Measurements from ENCODE around the gene TBK1. TPM values are rescaled to one million over a fixed set of nuclear protein-coding genes. Genes with fewer than 3 reads are reported as not detected.

Gene TBK1
- total and polyA plus RNA-seq, 9 of the 15 experiments (the other 6 are each of a cell fraction or from before 2014, with no cell fraction given): 20.4 to 42.0 (median 27.8) TPM

DNA sequence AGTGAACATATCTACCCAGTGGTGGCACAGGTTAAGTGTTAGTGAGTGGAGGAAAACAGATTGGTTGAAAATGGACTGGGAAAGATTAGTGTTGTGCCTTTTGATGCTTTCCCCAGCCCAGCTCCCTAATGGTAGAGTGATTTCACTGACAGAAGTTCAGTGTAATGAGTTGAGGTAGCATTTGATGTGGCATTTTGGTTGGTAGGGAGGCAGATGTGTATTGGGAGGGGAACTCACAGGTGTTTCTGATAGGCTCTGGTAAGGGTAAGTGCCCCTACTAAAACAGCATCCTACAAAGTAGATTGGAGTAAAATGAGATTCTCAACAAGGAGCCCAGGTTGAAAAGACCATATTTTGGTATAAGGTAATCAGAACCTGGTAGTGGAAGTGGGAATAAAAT is 4.2 kb downstream of the TBK1 start:
- CTCF ChIA-PET (ENCODE audit: low intra/inter-chr PET ratio): no interaction called here
- in situ Hi-C loops (cut with MboI): no loop called here
- peak; percentile 18; the same call in 1 of the 2 replicates for TF ChIP-seq HMBOX1 (IDR thresholded peaks at IDR 0.05)
- no peak for TF ChIP-seq NFYB (IDR thresholded peaks at IDR 0.05; ENCODE audit: extremely low read depth, insufficient read length)
- Histone ChIP-seq H4K20me1 (replicated peaks; ENCODE audit: control insufficient read depth, insufficient read depth, low read length) (no peaks in the 10 kb centered on the region), H3K9me3 (replicated peaks; ENCODE audit: control insufficient read depth, insufficient read depth, low read depth, low read length) (no peaks in the 10 kb centered on the region), H2AFZ (ENCODE audit: low read depth, low read length) (no peak overlapping the region), H3K79me2 (ENCODE audit: control insufficient read depth, insufficient read depth, low read length) (peaks cover 92% of the 10 kb centered on the region), H3K27ac (ENCODE audit: extremely low read depth, low read depth, low read length) (peak overlapping the region; percentile 77), H3K4me1 (replicated peaks in 1 of 2; ENCODE audit: control insufficient read depth in 2 of 2, insufficient read depth in 2 of 2, low read length in 2 of 2) (peaks cover 19 to 21% of the 10 kb centered on the region in 2 experiments), H3K4me3 (no peak overlapping the region), H3K4me2 (ENCODE audit: insufficient read depth, low read length) (peak overlapping the region; percentile 61), H3K27me3 (ENCODE audit: control insufficient read depth in 2 of 2, insufficient read depth in 2 of 2, low read length in 2 of 2) (no peaks in the 10 kb centered on the region), H3K9me1 (ENCODE audit: control insufficient read depth, insufficient read depth, low read length) (no peaks in the 10 kb centered on the region), H3K9ac (ENCODE audit: insufficient read depth in 1 of 2, low read depth in 2 of 2, low read length in 2 of 2) (peak overlapping the region in 1 of 2 experiments; percentile 54; a peak in 2 of 4 replicates), H3K36me3 (ENCODE audit: control insufficient read depth, insufficient read depth, low read length) (peaks cover 38% of the 10 kb centered on the region)
- ATAC-seq (no peak), DNase-seq (ENCODE audit: extremely low read depth in 1 of 4, low spot score in 3 of 4) (no peak), FAIRE-seq (no peak)
- intact Hi-C loops (cut with micrococcal nuclease): no loop called here
- POLR2A ChIA-PET: interaction anchor here (0.6 to 2.0 kb wide), 5 partner anchors 9 to 223 kb away, joined by 3 to 7 read pairs (median 3); no protein-coding TSS in a partner anchor
- TSS peak; percentile 1 for BruUV-seq (replicated peaks)

- Histone ChIP-seq H3K9ac (ENCODE audit: insufficient read depth in 1 of 2, low read depth in 2 of 2, low read length in 2 of 2) (peak overlapping the region in 1 of 2 experiments; percentile 65; a peak in 2 of 4 replicates), H3K27me3 (ENCODE audit: control insufficient read depth in 2 of 2, insufficient read depth in 2 of 2, low read length in 2 of 2) (no peaks in the 10 kb centered on the region), H3K27ac (ENCODE audit: extremely low read depth, low read depth, low read length) (peak overlapping the region; percentile 72), H4K20me1 (replicated peaks; ENCODE audit: control insufficient read depth, insufficient read depth, low read length) (no peaks in the 10 kb centered on the region), H3K4me1 (replicated peaks in 1 of 2; ENCODE audit: control insufficient read depth in 2 of 2, insufficient read depth in 2 of 2, low read length in 2 of 2) (peaks cover 17 to 21% of the 10 kb centered on the region in 2 experiments), H3K9me3 (replicated peaks; ENCODE audit: control insufficient read depth, insufficient read depth, low read depth, low read length) (no peaks in the 10 kb centered on the region), H3K4me2 (ENCODE audit: insufficient read depth, low read length) (peak overlapping the region; percentile 64), H2AFZ (ENCODE audit: low read depth, low read length) (peak overlapping the region; percentile 3; the same call in 1 of the 2 replicates), H3K4me3 (no peak overlapping the region), H3K9me1 (ENCODE audit: control insufficient read depth, insufficient read depth, low read length) (no peaks in the 10 kb centered on the region), H3K79me2 (ENCODE audit: control insufficient read depth, insufficient read depth, low read length) (peaks cover 88% of the 10 kb centered on the region), H3K36me3 (ENCODE audit: control insufficient read depth, insufficient read depth, low read length) (peaks cover 47% of the 10 kb centered on the region)
- intact Hi-C loops (cut with micrococcal nuclease) (no loop called here), in situ Hi-C loops (cut with MboI) (no loop called here)
- FAIRE-seq (peak; percentile 46), DNase-seq (ENCODE audit: extremely low read depth in 1 of 4, low spot score in 3 of 4) (peak; percentile 43 to 89 (median 58)), ATAC-seq (peak; percentile 65)
- WGBS (ENCODE audit: insufficient coverage, low coverage, missing lambda C conversion rate): 2% methylated on average over 6 of the region's 6 CpGs
- CTCF ChIA-PET (ENCODE audit: low intra/inter-chr PET ratio): no interaction called here
- POLR2A ChIA-PET: interaction anchor here (0.6 to 2.0 kb wide), 6 partner anchors 10 to 113 kb away, joined by 3 to 7 read pairs (median 3); no protein-coding TSS in a partner anchor
- no TSS peak for BruUV-seq (replicated peaks)
- TF ChIP-seq L3MBTL2 (IDR thresholded peaks at IDR 0.05) (no peak), SIX5 (IDR thresholded peaks at IDR 0.05; ENCODE audit: borderline replicate concordance in 1 of 2, insufficient read depth in 1 of 2, low read depth in 1 of 2, low read length in 2 of 2) (no peak), PTBP1 (IDR thresholded peaks at IDR 0.05; ENCODE audit: low read depth, low read length) (no peak), POLR3G (IDR thresholded peaks at IDR 0.05; ENCODE audit: extremely low read depth, insufficient read length, insufficient replicate concordance) (no peak)
Measured at GRCh38 chr12:64457032-64457431, 5.1 kb downstream of the TBK1 start.
